Measurements from ENCODE around the gene NR2F2.

GRCh38 chr15:96307856-96308394 is 22.6 kb upstream of the NR2F2 start:
- no peak for TF ChIP-seq POLR2AphosphoS5 (IDR thresholded peaks at IDR 0.05; ENCODE audit: low read depth, low read length)
- no peak for TF ChIP-seq CHD2 (IDR thresholded peaks at IDR 0.05; ENCODE audit: low read length, partially characterized antibody)
- TF ChIP-seq EP300 (IDR thresholded peaks at IDR 0.05; ENCODE audit: borderline replicate concordance in 1 of 2, low read depth in 1 of 2, low read length in 1 of 2) = no peak
- TF ChIP-seq TEAD4 (IDR thresholded peaks at IDR 0.05; ENCODE audit: borderline replicate concordance, insufficient read depth) = no peak
- TF ChIP-seq TAF1 (IDR thresholded peaks at IDR 0.05; ENCODE audit: borderline replicate concordance, low read depth, low read length) = no peak
- no peak for TF ChIP-seq REST (IDR thresholded peaks at IDR 0.05; ENCODE audit: low read depth, low read length)
- no peak for TF ChIP-seq CTCF (IDR thresholded peaks at IDR 0.05)
- TF ChIP-seq ZBTB33 (IDR thresholded peaks at IDR 0.05; ENCODE audit: borderline replicate concordance, low read depth) = no peak
- no peak for TF ChIP-seq RFX5 (IDR thresholded peaks at IDR 0.05; ENCODE audit: low read length)
- no peak for TF ChIP-seq MAX (IDR thresholded peaks at IDR 0.05; ENCODE audit: low read depth)
